ENCODE measurements around the gene RNF44. TPM values are rescaled to one million over a fixed set of nuclear protein-coding genes. Genes with fewer than 3 reads are reported as not detected.

Gene RNF44
- total RNA-seq, 4 donors from 2014 or later = 1.2 to 32.6 (median 9.2) TPM

DNA sequence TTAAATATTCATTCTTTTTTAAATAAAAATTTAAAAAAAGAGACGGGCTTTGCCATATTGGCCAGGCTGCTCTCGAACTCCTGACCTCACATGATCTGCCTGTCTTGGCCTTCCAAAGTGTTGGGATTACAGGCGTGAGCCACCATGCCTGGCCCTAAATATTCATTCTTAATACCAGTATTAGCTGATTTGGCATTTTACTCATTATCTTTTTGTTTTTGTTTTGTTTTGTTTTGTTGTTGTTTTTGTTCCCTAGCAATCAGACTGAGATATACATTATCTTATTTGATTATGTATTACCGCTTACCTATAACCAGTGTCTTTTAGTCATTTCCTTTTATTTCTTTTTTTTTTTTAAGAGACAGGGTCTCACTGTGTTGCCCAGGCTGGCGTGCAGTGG lies 37.9 kb downstream of the RNF44 start:
- Histone ChIP-seq H3K4me3 (no peak overlapping the region), H3K9me3 (no peaks in the 10 kb centered on the region), H3K27ac (no peak overlapping the region), H3K27me3 (no peaks in the 10 kb centered on the region), H3K36me3 (no peaks in the 10 kb centered on the region), H3K4me1 (no peaks in the 10 kb centered on the region)
- intact Hi-C loops (cut with DNase I; ENCODE audit: low total_unique reads) = no loop called here
- TF ChIP-seq, protein P1, sequence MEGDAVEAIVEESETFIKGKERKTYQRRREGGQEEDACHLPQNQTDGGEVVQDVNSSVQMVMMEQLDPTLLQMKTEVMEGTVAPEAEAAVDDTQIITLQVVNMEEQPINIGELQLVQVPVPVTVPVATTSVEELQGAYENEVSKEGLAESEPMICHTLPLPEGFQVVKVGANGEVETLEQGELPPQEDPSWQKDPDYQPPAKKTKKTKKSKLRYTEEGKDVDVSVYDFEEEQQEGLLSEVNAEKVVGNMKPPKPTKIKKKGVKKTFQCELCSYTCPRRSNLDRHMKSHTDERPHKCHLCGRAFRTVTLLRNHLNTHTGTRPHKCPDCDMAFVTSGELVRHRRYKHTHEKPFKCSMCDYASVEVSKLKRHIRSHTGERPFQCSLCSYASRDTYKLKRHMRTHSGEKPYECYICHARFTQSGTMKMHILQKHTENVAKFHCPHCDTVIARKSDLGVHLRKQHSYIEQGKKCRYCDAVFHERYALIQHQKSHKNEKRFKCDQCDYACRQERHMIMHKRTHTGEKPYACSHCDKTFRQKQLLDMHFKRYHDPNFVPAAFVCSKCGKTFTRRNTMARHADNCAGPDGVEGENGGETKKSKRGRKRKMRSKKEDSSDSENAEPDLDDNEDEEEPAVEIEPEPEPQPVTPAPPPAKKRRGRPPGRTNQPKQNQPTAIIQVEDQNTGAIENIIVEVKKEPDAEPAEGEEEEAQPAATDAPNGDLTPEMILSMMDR (IDR thresholded peaks at IDR 0.05) = no peak
- no peak for TF ChIP-seq POLR2A (IDR thresholded peaks at IDR 0.05)
- no peak for DNase-seq

DNA sequence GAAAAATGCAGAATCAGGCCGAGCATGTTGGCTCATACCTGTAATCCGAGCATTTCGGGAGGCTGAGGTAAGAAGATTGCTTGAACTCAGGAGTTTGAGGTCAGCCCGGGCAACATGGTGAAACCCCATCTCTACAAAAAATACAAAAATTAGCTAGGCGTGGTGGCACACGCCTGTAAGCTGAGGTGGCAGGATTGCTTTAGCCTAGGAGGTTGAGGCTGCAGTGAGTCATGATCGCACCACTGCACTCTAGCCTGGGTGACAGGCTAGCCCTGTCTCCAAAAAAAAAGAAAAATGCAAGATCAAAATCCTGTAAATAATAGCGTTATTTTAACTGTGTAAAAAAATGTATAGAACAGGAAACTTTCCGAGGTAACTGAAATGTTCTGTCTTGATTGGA lies 39.4 kb downstream of the RNF44 start:
- Histone ChIP-seq H3K36me3 (no peaks in the 10 kb centered on the region), H3K9me3 (no peaks in the 10 kb centered on the region), H3K4me3 (no peak overlapping the region), H3K27ac (no peak overlapping the region), H3K4me1 (no peaks in the 10 kb centered on the region), H3K27me3 (no peaks in the 10 kb centered on the region)
- intact Hi-C loops (cut with DNase I; ENCODE audit: low total_unique reads) = no loop called here
- TF ChIP-seq, protein P1 (IDR thresholded peaks at IDR 0.05) = no peak
- TF ChIP-seq POLR2A (IDR thresholded peaks at IDR 0.05) = no peak
- no peak for DNase-seq

DNA sequence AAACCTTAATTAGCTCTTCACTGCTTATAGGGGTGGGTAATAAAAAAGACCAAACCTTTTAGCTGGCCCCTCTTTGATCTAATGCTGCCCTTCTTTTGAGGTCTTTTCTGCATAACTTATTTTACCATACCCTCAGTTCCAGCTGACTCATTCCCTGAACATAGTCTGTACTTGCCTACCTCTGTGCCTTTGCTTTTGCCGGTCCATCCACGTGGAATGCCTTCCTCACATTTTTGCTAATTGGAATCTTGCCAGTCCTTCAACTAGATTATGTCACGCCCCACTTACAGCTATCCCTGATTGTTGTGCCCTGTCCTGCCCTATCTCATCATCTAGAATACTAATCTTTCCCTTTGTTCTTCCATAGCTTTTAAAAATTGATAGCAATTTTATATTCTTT lies 44.8 kb downstream of the RNF44 start:
- Histone ChIP-seq H3K4me3 (no peak overlapping the region), H3K36me3 (no peaks in the 10 kb centered on the region), H3K4me1 (no peaks in the 10 kb centered on the region), H3K27ac (no peak overlapping the region), H3K9me3 (no peaks in the 10 kb centered on the region), H3K27me3 (no peaks in the 10 kb centered on the region)
- TF ChIP-seq, protein P1 (IDR thresholded peaks at IDR 0.05) = no peak
- TF ChIP-seq POLR2A (IDR thresholded peaks at IDR 0.05) = no peak
- intact Hi-C loops (cut with DNase I; ENCODE audit: low total_unique reads) = no loop called here
- DNase-seq = no peak

DNA sequence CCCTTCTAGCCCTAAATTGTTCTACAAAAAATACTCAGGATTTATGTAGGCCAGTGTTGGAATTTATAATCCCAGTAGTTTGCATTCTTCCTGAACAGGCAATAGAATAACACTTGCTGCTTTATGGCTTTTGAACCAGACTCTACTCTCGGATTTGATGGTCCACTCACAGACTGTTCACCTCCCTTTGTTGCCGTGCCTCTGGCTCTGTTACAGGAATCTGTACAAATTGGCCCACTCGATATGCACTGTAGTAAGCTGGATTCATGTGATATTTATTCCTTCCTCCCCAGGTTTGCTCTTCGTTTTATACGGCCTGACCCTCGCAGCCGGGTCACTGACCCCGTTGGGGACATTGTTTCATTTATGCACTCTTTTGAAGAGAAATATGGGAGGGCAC lies 45.3 kb downstream of the RNF44 start:
- TF ChIP-seq POLR2A (IDR thresholded peaks at IDR 0.05) = no peak
- TF ChIP-seq, protein P1 (IDR thresholded peaks at IDR 0.05) = no peak
- Histone ChIP-seq H3K4me1 (no peaks in the 10 kb centered on the region), H3K4me3 (no peak overlapping the region), H3K27me3 (no peaks in the 10 kb centered on the region), H3K9me3 (no peaks in the 10 kb centered on the region), H3K36me3 (no peaks in the 10 kb centered on the region), H3K27ac (no peak overlapping the region)
- DNase-seq = no peak
- intact Hi-C loops (cut with DNase I; ENCODE audit: low total_unique reads) = no loop called here

DNA sequence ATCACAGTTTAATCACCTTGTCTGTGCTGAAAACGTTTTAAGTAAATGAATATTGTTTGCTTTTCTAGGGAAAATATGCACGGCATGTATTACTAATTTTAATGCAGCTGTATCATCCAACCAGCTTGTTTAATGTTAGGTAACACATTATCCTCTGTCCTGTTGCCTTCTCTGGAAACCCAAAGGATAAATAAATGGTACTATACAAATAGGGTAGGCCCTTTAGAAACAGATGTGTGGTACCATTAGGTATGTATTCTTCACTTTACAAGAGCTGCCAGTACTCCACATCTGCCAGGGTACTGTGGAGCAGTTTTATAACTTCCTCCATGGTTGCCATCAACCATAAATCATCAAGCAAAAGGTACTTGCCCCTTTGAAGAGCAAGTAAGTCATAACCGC lies 46.1 kb downstream of the RNF44 start:
- TF ChIP-seq POLR2A (IDR thresholded peaks at IDR 0.05) = no peak
- TF ChIP-seq, protein P1 (IDR thresholded peaks at IDR 0.05) = no peak
- Histone ChIP-seq H3K4me1 (no peaks in the 10 kb centered on the region), H3K27ac (no peak overlapping the region), H3K36me3 (no peaks in the 10 kb centered on the region), H3K27me3 (no peaks in the 10 kb centered on the region), H3K4me3 (no peak overlapping the region), H3K9me3 (no peaks in the 10 kb centered on the region)
- DNase-seq = no peak
- intact Hi-C loops (cut with DNase I; ENCODE audit: low total_unique reads) = no loop called here
